ENCODE data around the gene STAM2.

GRCh38 chr2:152114366-152114765 is 61.2 kb downstream of the STAM2 start:
- TF ChIP-seq ZNF274 (IDR thresholded peaks at IDR 0.05; ENCODE audit: low read depth, low read length): no peak
- TF ChIP-seq YY1 (IDR thresholded peaks at IDR 0.05; ENCODE audit: insufficient read depth, insufficient read length): no peak

All from NT2/D1 (cell line).